T-cell (primary cell): ENCODE data around the gene CST9. TPM values are rescaled to one million over a fixed set of nuclear protein-coding genes. Genes with fewer than 3 reads are reported as not detected.
"Not testable (repeated sequence)": the region's sequence is repeated elsewhere in the genome, so short reads cannot be mapped to it uniquely, and the experiment has no call there.

Experiments
- ATAC-seq, 4 experiments: fragments of 200-7000 bp in 3 of 4; fragments of 150-1000 bp in 1 of 4; cut with Tn5 transposase; replicated peaks in 1 of 4; 1 replicate in 3 of 4; 2 replicates in 1 of 4; pipeline ENCODE4 v1.10.0; 2021; ENCODE audit warnings: moderate library complexity in 3 of 4, mild to moderate bottlenecking in 2 of 4, moderate number of reproducible peaks in 1 of 4
- CTCF ChIA-PET, 2 donors: fragments of 300-600 bp; sonication (Branson Sonifier 250); formaldehyde crosslinking; loops; one replicate each; lab custom pipeline; 2022; ENCODE audit warnings: antibody characterized with exemption in 2 of 2; lab: Charles Lee
- POLR2A ChIA-PET, 2 donors: fragments of 300-600 bp; sonication (Branson Sonifier 250); formaldehyde crosslinking; loops; one replicate each; lab custom pipeline; 2022; ENCODE audit warnings: antibody characterized with exemption in 2 of 2; lab: Charles Lee
- DNase-seq, 35 experiments: peaks; one replicate each; pipeline versions ENCODE4 v3.0.0 to v3.0.0-alpha.2; 2013 to 2023
- H3K27ac ChIP-seq: one replicate; pipeline ENCODE4 v1.5.1; 2013; ENCODE audit warnings: low read length
- H3K27me3 ChIP-seq, 2 experiments: replicated peaks in 1 of 2; 1 replicate in 1 of 2; 2 replicates in 1 of 2; pipeline versions ENCODE4 v1.6.1 to v1.7.0; 2013; ENCODE audit warnings: low read length in 1 of 2, mixed read lengths in 1 of 2; ENCODE audit not compliant: control insufficient read depth in 2 of 2, insufficient read depth in 2 of 2; ENCODE audit errors: extremely low read depth in 1 of 2
- H3K36me3 ChIP-seq, 2 donors: 1 replicate in 1 of 2; 2 replicates in 1 of 2; pipeline versions ENCODE4 v1.6.1 to v1.7.0; 2013; ENCODE audit warnings: low read length in 1 of 2; ENCODE audit not compliant: control insufficient read depth in 2 of 2, insufficient read depth in 1 of 2; ENCODE audit errors: extremely low read depth in 1 of 2
- H3K4me1 ChIP-seq, 2 experiments: 1 replicate in 1 of 2; 2 replicates in 1 of 2; pipeline versions ENCODE4 v1.6.1 to v1.7.0; 2013; ENCODE audit warnings: low read length in 2 of 2, mixed read lengths in 1 of 2; ENCODE audit not compliant: insufficient read depth in 2 of 2, control insufficient read depth in 1 of 2; ENCODE audit errors: extremely low read depth in 1 of 2
- H3K4me3 ChIP-seq, 2 donors: 1 replicate in 1 of 2; 2 replicates in 1 of 2; pipeline versions ENCODE4 v1.5.1 to v1.7.0; 2013; ENCODE audit warnings: mild to moderate bottlenecking in 2 of 2, low read length in 1 of 2, moderate library complexity in 1 of 2; ENCODE audit not compliant: control insufficient read depth in 1 of 2; ENCODE audit errors: extremely low read depth in 1 of 2
- H3K9me3 ChIP-seq: 2 replicates; pipeline ENCODE4 v1.7.0; 2013
- H3K27ac Mint-ChIP-seq, 2 donors: one replicate each; pipeline ENCODE4 v1.8.0; 2020 to 2021; ENCODE audit warnings: mild to moderate bottlenecking in 2 of 2, mixed read lengths in 2 of 2
- H3K27me3 Mint-ChIP-seq, 2 donors: one replicate each; pipeline ENCODE4 v1.8.0; 2021 to 2022; ENCODE audit warnings: mixed read lengths in 2 of 2
- H3K36me3 Mint-ChIP-seq: one replicate; pipeline ENCODE4 v1.8.0; 2021; ENCODE audit warnings: mixed read lengths
- H3K4me1 Mint-ChIP-seq, 3 donors: one replicate each; pipeline ENCODE4 v1.8.0; 2020 to 2022; ENCODE audit warnings: mixed read lengths in 3 of 3, mild to moderate bottlenecking in 1 of 3
- H3K4me3 Mint-ChIP-seq, 3 donors: one replicate each; pipeline ENCODE4 v1.8.0; 2020 to 2022; ENCODE audit warnings: mild to moderate bottlenecking in 3 of 3, mixed read lengths in 3 of 3, moderate library complexity in 3 of 3
- H3K9me3 Mint-ChIP-seq, 3 donors: one replicate each; pipeline ENCODE4 v1.8.0; 2020 to 2022; ENCODE audit warnings: mixed read lengths in 3 of 3
- WGBS: methylation state at CpG from one replicate; pipeline ENCODE4 v1.1.5; 2013; ENCODE audit warnings: missing lambda C conversion rate; ENCODE audit not compliant: insufficient coverage; 5-methylcytosine and 5-hydroxymethylcytosine counted together
- total RNA-seq, 35 experiments: library from RNA in 6 of 35; stranded (reverse) in 6 of 35; fragments of 120-200 nt in 1 of 35; gene quantifications; one replicate each; pipeline versions ENCODE4 v1.2.1 to v1.2.4 and lab custom pipeline; 2013 to 2026

CST9 gene
- total RNA-seq, 5 donors from 2014 or later (not counting 1 experiment from before 2014, with no cell fraction given): not detected

GRCh38 chr20:23585808-23586734 lies 19.6 kb downstream of the CST9 start:
- Histone ChIP-seq H3K36me3 (no peaks in the 10 kb centered on the region), H3K9me3 (no peaks in the 10 kb centered on the region), H3K27me3 (peaks cover 0 to 30% of the 10 kb centered on the region in 2 experiments), H3K4me1 (peaks cover 0 to 2% of the 10 kb centered on the region in 2 experiments), H3K27ac (no peak overlapping the region), H3K4me3 (no peak overlapping the region)
- Mint-ChIP-seq H3K4me3 (no peak overlapping the region), H3K27me3 (peaks cover 22 to 27% of the 10 kb centered on the region in 2 donors), H3K9me3 (peaks cover 0 to 5% (median 0%) of the 10 kb centered on the region in 3 donors), H3K36me3 (no peaks in the 10 kb centered on the region), H3K27ac (no peak overlapping the region), H3K4me1 (peaks cover 0 to 5% (median 0%) of the 10 kb centered on the region in 3 donors)
- ChIA-PET POLR2A (no interaction called here), CTCF (no interaction called here)
- 67% methylated on average over 2 of the region's 5 CpGs for WGBS
- no peak for ATAC-seq
- no peak for DNase-seq

- Histone ChIP-seq H3K4me3 (no peak overlapping the region), H3K27ac (no peak overlapping the region), H3K4me1 (peaks cover 0 to 2% of the 10 kb centered on the region in 2 experiments), H3K27me3 (peaks cover 0 to 30% of the 10 kb centered on the region in 2 experiments), H3K9me3 (no peaks in the 10 kb centered on the region), H3K36me3 (no peaks in the 10 kb centered on the region)
- peaks cover 24 to 27% of the 10 kb centered on the region in 2 donors for H3K27me3 Mint-ChIP-seq
- H3K27ac Mint-ChIP-seq: no peak overlapping the region
- ATAC-seq (peak in 1 of 4 experiments; percentile 11), DNase-seq (no peak)
- CTCF ChIA-PET: no interaction called here
- POLR2A ChIA-PET: no interaction called here
- peaks cover 0 to 5% (median 0%) of the 10 kb centered on the region in 3 donors for H3K4me1 Mint-ChIP-seq
- no peak overlapping the region for H3K4me3 Mint-ChIP-seq
- WGBS: 68% methylated on average over 4 of the region's 5 CpGs
- no peaks in the 10 kb centered on the region for H3K36me3 Mint-ChIP-seq
- peaks cover 0 to 9% (median 0%) of the 10 kb centered on the region in 3 donors for H3K9me3 Mint-ChIP-seq
Observed at GRCh38 chr20:23585449-23585807, 20.3 kb downstream of the CST9 start.

DNA sequence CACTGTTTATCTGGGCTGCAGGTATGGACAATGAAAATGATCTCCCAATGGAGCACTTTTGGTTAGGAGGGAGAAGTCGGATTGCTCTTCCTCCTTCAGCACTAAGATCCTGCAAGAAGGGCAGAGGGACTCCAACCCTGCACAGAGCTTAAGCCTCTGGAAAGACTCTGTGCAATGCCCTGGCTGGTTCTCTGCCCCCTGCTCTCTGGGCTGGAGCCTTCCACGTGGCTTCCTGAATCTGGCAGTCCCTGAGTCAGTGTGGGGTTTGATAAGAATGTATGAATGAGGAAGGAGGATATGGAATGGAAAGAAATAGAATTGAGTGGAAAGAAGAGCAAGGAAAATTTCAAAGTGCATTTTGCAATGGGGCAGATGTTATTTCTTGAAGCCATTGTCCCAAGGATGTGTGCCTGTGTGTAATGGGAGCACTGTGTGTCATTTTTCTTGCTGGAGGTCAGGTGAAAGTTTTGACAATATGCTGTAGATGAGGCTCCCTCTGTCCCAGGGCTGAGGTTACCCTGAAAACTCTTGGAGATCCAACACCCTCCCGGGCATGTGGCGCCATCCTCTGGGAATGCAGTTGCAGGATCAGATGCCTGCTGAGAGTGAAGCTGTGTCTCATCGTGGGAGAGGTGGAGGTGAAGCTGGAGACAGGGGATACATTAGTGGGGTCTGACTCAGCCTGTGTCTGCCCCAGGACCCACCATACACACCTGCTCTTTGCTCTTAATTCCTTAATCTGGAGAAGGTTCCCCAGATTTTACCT lies 21.1 kb downstream of the CST9 start:
- H3K27me3 ChIP-seq: peaks cover 0 to 30% of the 10 kb centered on the region in 2 experiments
- peak in 1 of 4 experiments; percentile 19 for ATAC-seq
- no peaks in the 10 kb centered on the region for H3K9me3 ChIP-seq
- ChIA-PET POLR2A (no interaction called here), CTCF (no interaction called here)
- H3K9me3 Mint-ChIP-seq: peaks cover 0 to 10% (median 0%) of the 10 kb centered on the region in 3 donors
- H3K4me1 ChIP-seq: peaks cover 0 to 2% of the 10 kb centered on the region in 2 experiments
- no peak overlapping the region for H3K27ac Mint-ChIP-seq
- no peak overlapping the region for H3K4me3 Mint-ChIP-seq
- DNase-seq: no peak
- no peaks in the 10 kb centered on the region for H3K36me3 ChIP-seq
- H3K27ac ChIP-seq: no peak overlapping the region
- no peaks in the 10 kb centered on the region for H3K36me3 Mint-ChIP-seq
- 0% methylated on average over 1 of the region's 5 CpGs for WGBS
- H3K4me1 Mint-ChIP-seq: peaks cover 0 to 5% (median 0%) of the 10 kb centered on the region in 3 donors
- peaks cover 24 to 27% of the 10 kb centered on the region in 2 donors for H3K27me3 Mint-ChIP-seq
- H3K4me3 ChIP-seq: no peak overlapping the region

GRCh38 chr20:23583526-23583925 lies 22.2 kb downstream of the CST9 start:
- Mint-ChIP-seq H3K4me3 (no peak overlapping the region), H3K27me3 (peaks cover 24 to 26% of the 10 kb centered on the region in 2 donors), H3K9me3 (peaks cover 0 to 10% (median 0%) of the 10 kb centered on the region in 3 donors), H3K36me3 (no peaks in the 10 kb centered on the region), H3K27ac (no peak overlapping the region), H3K4me1 (no peaks in the 10 kb centered on the region)
- ATAC-seq (no peak), DNase-seq (no peak)
- ChIA-PET CTCF (no interaction called here), POLR2A (no interaction called here)
- H3K9me3 ChIP-seq: no peaks in the 10 kb centered on the region
- no peak overlapping the region for H3K4me3 ChIP-seq
- H3K27ac ChIP-seq: no peak overlapping the region
- peaks cover 0 to 30% of the 10 kb centered on the region in 2 experiments for H3K27me3 ChIP-seq
- H3K36me3 ChIP-seq: no peaks in the 10 kb centered on the region
- peaks cover 0 to 2% of the 10 kb centered on the region in 2 experiments for H3K4me1 ChIP-seq

DNA sequence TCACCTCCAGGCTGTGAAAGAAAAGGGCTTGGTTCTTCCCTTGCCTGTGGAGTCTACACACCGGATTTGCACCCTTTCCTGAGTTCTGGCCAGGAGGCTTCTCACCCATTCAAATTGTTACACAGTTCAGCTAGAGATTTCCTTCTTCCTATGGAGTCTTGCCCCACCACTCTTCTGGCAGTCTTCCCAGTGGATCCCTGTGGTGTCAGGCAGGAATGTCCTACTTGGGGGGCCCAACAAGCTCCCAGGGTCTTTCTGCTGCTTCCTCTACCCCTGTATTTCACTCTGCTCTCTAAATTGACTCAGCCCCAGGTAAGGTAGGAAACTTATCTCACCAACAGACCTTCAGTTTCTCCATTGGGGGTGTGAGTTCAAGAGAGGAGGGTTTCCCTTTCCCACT lies 23.4 kb downstream of the CST9 start:
- Histone ChIP-seq H3K27me3 (peaks cover 0 to 23% of the 10 kb centered on the region in 2 experiments), H3K36me3 (no peaks in the 10 kb centered on the region), H3K9me3 (no peaks in the 10 kb centered on the region), H3K4me1 (no peaks in the 10 kb centered on the region), H3K4me3 (no peak overlapping the region), H3K27ac (no peak overlapping the region)
- Mint-ChIP-seq H3K9me3 (peaks cover 0 to 10% (median 0%) of the 10 kb centered on the region in 3 donors), H3K4me1 (no peaks in the 10 kb centered on the region), H3K4me3 (no peak overlapping the region), H3K27me3 (peaks cover 23 to 24% of the 10 kb centered on the region in 2 donors), H3K36me3 (no peaks in the 10 kb centered on the region), H3K27ac (no peak overlapping the region)
- POLR2A ChIA-PET: no interaction called here
- no peak for ATAC-seq
- CTCF ChIA-PET: no interaction called here
- no peak for DNase-seq
- WGBS: 80% methylated on average over 1 of the region's 1 CpG

DNA sequence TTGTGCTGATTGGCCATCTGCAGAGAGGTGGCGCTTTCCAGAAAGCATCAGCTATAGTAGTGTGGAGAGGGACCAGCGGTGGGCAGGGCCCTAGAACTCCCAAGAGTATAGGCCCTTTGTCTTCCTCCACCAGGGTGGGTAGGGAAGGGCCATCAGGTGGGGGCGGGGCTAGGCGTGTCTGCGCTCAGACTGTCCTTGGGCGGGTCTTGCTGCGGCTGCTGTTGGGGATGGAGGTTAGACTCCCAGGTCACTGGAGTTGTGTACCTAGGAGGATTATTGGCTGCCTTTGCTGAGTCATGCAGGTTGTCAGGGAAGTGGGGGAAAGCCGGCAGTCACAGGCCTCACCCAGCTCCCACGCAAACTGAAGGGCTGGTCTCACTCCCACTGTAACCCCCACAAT lies 23.9 kb downstream of the CST9 start:
- Mint-ChIP-seq H3K9me3 (peaks cover 0 to 10% (median 0%) of the 10 kb centered on the region in 3 donors), H3K27me3 (peaks cover 23 to 24% of the 10 kb centered on the region in 2 donors)
- H3K4me1 ChIP-seq, H3K4me3 ChIP-seq, ATAC-seq, H3K36me3 Mint-ChIP-seq, H3K9me3 ChIP-seq, CTCF ChIA-PET, H3K4me3 Mint-ChIP-seq, H3K27ac Mint-ChIP-seq, H3K4me1 Mint-ChIP-seq, DNase-seq, H3K27ac ChIP-seq, H3K36me3 ChIP-seq, POLR2A ChIA-PET: not testable (repeated sequence)
- peaks cover 0 to 20% of the 10 kb centered on the region in 2 experiments for H3K27me3 ChIP-seq
- 96% methylated on average over 4 of the region's 9 CpGs for WGBS
